ENCODE results near the gene PIN1.

- no peak for TF ChIP-seq CTCF (IDR thresholded peaks at IDR 0.05)
- no peak for TF ChIP-seq POLR2A (IDR thresholded peaks at IDR 0.05)
- no peak for TF ChIP-seq POLR2AphosphoS5 (IDR thresholded peaks at IDR 0.05)
Measured at GRCh38 chr19:9786819-9787218, 48.3 kb upstream of the PIN1 start.

All from gastroesophageal sphincter (tissue), 3 donors.